IMR-90 (cell line): ENCODE results near the gene LFNG. TPM values are rescaled to one million over a fixed set of nuclear protein-coding genes. Genes with fewer than 3 reads are reported as not detected.

Experiments used
- ATAC-seq: fragments of 200-7000 bp; cut with Tn5 transposase; 2 replicates; pipeline ENCODE4 v1.9.1; 2020; ENCODE audit warnings: low read depth, mild to moderate bottlenecking, moderate library complexity
- BruUV-seq: library from RNA; stranded (reverse); fragments of 400-500 nt; replicated peaks from 2 replicates; lab custom pipeline; 2021; lab: Mats Ljungman, UMichigan
- CTCF ChIA-PET: fragments of 300-600 bp; formaldehyde crosslinking; extraction: SDS; loops from one replicate; lab custom pipeline; 2021; ENCODE audit warnings: antibody characterized with exemption; lab: Yijun Ruan, JAX
- POLR2A ChIA-PET: fragments of 300-600 bp; sonication (Branson Sonifier 250); formaldehyde crosslinking; loops from one replicate; lab custom pipeline; 2022; ENCODE audit warnings: antibody characterized with exemption; ENCODE audit not compliant: unreplicated experiment; lab: Charles Lee
- DNase-seq: peaks from one replicate; pipeline ENCODE4 v3.0.0; 2013
- H2AFZ ChIP-seq: replicated peaks from 2 replicates; pipeline ENCODE3; 2013; ENCODE audit warnings: low read length, mild to moderate bottlenecking; ENCODE audit not compliant: poor library complexity
- H2AK5ac ChIP-seq: 2 replicates; pipeline ENCODE4 v1.6.1; 2013; ENCODE audit warnings: low read depth, low read length, inconsistent platforms
- H2AK9ac ChIP-seq: replicated peaks from 2 replicates; pipeline ENCODE3; 2013; ENCODE audit warnings: mild to moderate bottlenecking, low read depth, low read length, moderate library complexity; ENCODE audit not compliant: poor library complexity
- H2BK120ac ChIP-seq: 2 replicates; pipeline ENCODE4 v1.6.1; 2013; ENCODE audit warnings: low read depth, low read length, inconsistent platforms
- H2BK15ac ChIP-seq: 3 replicates; pipeline ENCODE4 v1.6.1; 2013; ENCODE audit warnings: low read depth, low read length, inconsistent platforms
- H2BK20ac ChIP-seq: 2 replicates; pipeline ENCODE4 v1.6.1; 2013; ENCODE audit warnings: low read depth, mild to moderate bottlenecking, inconsistent platforms, low read length, moderate library complexity
- H2BK5ac ChIP-seq: 2 replicates; pipeline ENCODE4 v1.6.1; 2013; ENCODE audit warnings: mild to moderate bottlenecking, low read depth, low read length, inconsistent platforms; ENCODE audit not compliant: poor library complexity, severe bottlenecking
- H3K14ac ChIP-seq: replicated peaks from 2 replicates; pipeline ENCODE4 v1.6.1; 2013; ENCODE audit warnings: low read depth, low read length, inconsistent platforms
- H3K18ac ChIP-seq: 2 replicates; pipeline ENCODE4 v1.6.1; 2013; ENCODE audit warnings: low read depth, low read length, control low read depth
- H3K23ac ChIP-seq: 2 replicates; pipeline ENCODE4 v1.6.1; 2013; ENCODE audit warnings: low read depth, low read length, inconsistent platforms
- H3K27ac ChIP-seq: 2 replicates; pipeline ENCODE4 v1.5.1; 2013; ENCODE audit warnings: mild to moderate bottlenecking, control low read depth, low read length; ENCODE audit not compliant: insufficient read depth
- H3K27me3 ChIP-seq: 2 replicates; pipeline ENCODE4 v1.6.1; 2013; ENCODE audit warnings: low read length; ENCODE audit not compliant: control insufficient read depth, insufficient read depth
- H3K36me3 ChIP-seq: 2 replicates; pipeline ENCODE4 v1.6.1; 2013; ENCODE audit warnings: low read length, mixed read lengths; ENCODE audit not compliant: control insufficient read depth, insufficient read depth
- H3K4ac ChIP-seq: 2 replicates; pipeline ENCODE4 v1.6.1; 2013; ENCODE audit warnings: low read depth, low read length, inconsistent platforms
- H3K4me1 ChIP-seq: 2 replicates; pipeline ENCODE4 v1.6.1; 2013; ENCODE audit warnings: low read length, mixed read lengths; ENCODE audit not compliant: control insufficient read depth, insufficient read depth
- H3K4me2 ChIP-seq: 2 replicates; pipeline ENCODE4 v1.6.1; 2013; ENCODE audit warnings: low read depth, mild to moderate bottlenecking, control low read depth, low read length, moderate library complexity
- H3K4me3 ChIP-seq: 2 replicates; pipeline ENCODE4 v1.5.1; 2013; ENCODE audit warnings: low read depth, mild to moderate bottlenecking, control low read depth, low read length, moderate library complexity; ENCODE audit not compliant: insufficient read depth
- H3K56ac ChIP-seq: 2 replicates; pipeline ENCODE4 v1.6.1; 2013; ENCODE audit warnings: low read length, inconsistent platforms; ENCODE audit not compliant: insufficient read depth; ENCODE audit errors: extremely low read depth
- H3K79me1 ChIP-seq, 2 experiments: 2 replicates each; pipeline ENCODE4 v1.6.1; 2013; ENCODE audit warnings: low read length in 2 of 2, inconsistent platforms in 1 of 2, low read depth in 1 of 2
- H3K9ac ChIP-seq: 2 replicates; pipeline ENCODE4 v1.6.1; 2013; ENCODE audit warnings: low read depth, low read length, control low read depth
- H3K9me1 ChIP-seq: 2 replicates; pipeline ENCODE4 v1.6.1; 2013; ENCODE audit warnings: low read length, inconsistent platforms; ENCODE audit not compliant: insufficient read depth
- H3K9me3 ChIP-seq: 2 replicates; pipeline ENCODE4 v1.6.1; 2013; ENCODE audit warnings: low read length; ENCODE audit not compliant: control insufficient read depth, insufficient read depth
- H4K20me1 ChIP-seq: 2 replicates; pipeline ENCODE4 v1.6.1; 2013; ENCODE audit warnings: low read length, inconsistent platforms; ENCODE audit not compliant: insufficient read depth
- H4K5ac ChIP-seq: 2 replicates; pipeline ENCODE4 v1.6.1; 2013; ENCODE audit warnings: mild to moderate bottlenecking, low read depth, low read length, control low read depth
- H4K8ac ChIP-seq, 2 experiments: 2 replicates each; pipeline ENCODE4 v1.6.1; 2013; ENCODE audit warnings: low read depth in 2 of 2, low read length in 2 of 2, control low read depth in 1 of 2, inconsistent platforms in 1 of 2
- H4K91ac ChIP-seq: 2 replicates; pipeline ENCODE4 v1.6.1; 2013; ENCODE audit warnings: low read depth, low read length, inconsistent platforms; ENCODE audit not compliant: insufficient read depth
- MAFK ChIP-seq: IDR thresholded peaks from 2 replicates; pipeline ENCODE4 v1.6.1; 2012; ENCODE audit warnings: low read depth, low read length, improper control_type of control experiment
- RAD21 ChIP-seq: IDR thresholded peaks from 2 replicates; pipeline ENCODE4 v1.6.1; 2012; ENCODE audit warnings: low read length, improper control_type of control experiment
- RCOR1 ChIP-seq: IDR thresholded peaks from 2 replicates; pipeline ENCODE4 v1.6.1; 2012; ENCODE audit warnings: mild to moderate bottlenecking, low read length, improper control_type of control experiment; ENCODE audit not compliant: insufficient replicate concordance
- WGBS, 2 experiments: methylation state at CpG; one replicate each; pipeline versions ENCODE4 v1.1.5 to v1.1.7; 2013; ENCODE audit warnings: missing lambda C conversion rate in 2 of 2; ENCODE audit not compliant: insufficient read length in 1 of 2; ENCODE audit errors: extremely low coverage in 2 of 2; 5-methylcytosine and 5-hydroxymethylcytosine counted together
- dilution Hi-C: fragments of 300-500 bp; cut with HindIII; formaldehyde crosslinking; loops from one replicate; pipeline ENCODE4 v1.14.3; 2018; ENCODE audit warnings: low sequenced_read_pairs; ENCODE audit not compliant: unreplicated experiment
- in situ Hi-C: fragments of 300-500 bp; cut with MboI; formaldehyde crosslinking; loops from 3 replicates; pipeline ENCODE4 v1.14.3; 2019; ENCODE audit warnings: low sequenced_read_pairs, inconsistent platforms, mixed read lengths
- intact Hi-C: fragments of 100-400 bp; cut with micrococcal nuclease; formaldehyde crosslinking; loops from 2 replicates; pipeline ENCODE4 v1.10.0; 2022
- polyA plus RNA-seq, 3 experiments: library from polyadenylated mRNA; depleted of rRNA; stranded (reverse); fragments of >200 nt; gene quantifications; 2 replicates each; pipeline ENCODE4 v1.2.3, GENCODE V29; 2012; ENCODE audit warnings: low replicate concordance in 1 of 3
- total RNA-seq: library from RNA; depleted of rRNA; stranded (reverse); fragments of >200 nt; gene quantifications from 2 replicates; pipeline ENCODE4 v1.2.3, GENCODE V29; 2012
- TF ChIP-seq, protein P1 (sequence below): conservative IDR thresholded peaks from 2 replicates; pipeline ENCODE4 v1.5.1; 2012; ENCODE audit warnings: mild to moderate bottlenecking, low read depth, low read length, improper control_type of control experiment

LFNG gene
- total and polyA plus RNA-seq, 2 of the 4 experiments (the other 2 are of a cell fraction) = 1.8 to 5.1 TPM

DNA sequence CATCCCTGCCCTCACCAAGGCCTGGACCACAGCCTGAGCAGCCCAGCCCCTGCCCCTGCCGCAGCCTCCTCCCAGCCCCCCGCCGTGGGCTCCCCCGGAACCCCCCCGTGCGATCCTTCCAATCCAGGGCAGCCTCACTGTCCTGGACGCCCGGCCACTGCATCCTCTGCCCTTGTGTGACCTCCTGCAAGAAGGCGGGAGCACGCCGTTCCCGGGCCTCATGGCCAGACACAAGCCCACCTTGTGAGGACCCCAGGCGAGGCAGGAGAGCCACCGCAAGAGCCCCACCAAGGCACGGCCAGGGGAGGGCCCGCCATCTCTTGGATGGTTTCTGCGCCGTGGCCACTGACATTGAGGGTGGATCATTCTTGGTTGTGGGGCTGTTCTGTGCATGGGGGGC lies 7.8 kb upstream of the LFNG start:
- H3K18ac ChIP-seq = no peak overlapping the region
- no peak overlapping the region for H4K5ac ChIP-seq
- H3K27me3 ChIP-seq = peaks cover 1% of the 10 kb centered on the region; the same call in 1 of the 2 replicates
- no peak overlapping the region for H2BK5ac ChIP-seq
- BruUV-seq = no TSS peak
- H3K56ac ChIP-seq = no peak overlapping the region
- ChIA-PET POLR2A (no interaction called here), CTCF (no interaction called here)
- no peak overlapping the region for H2BK15ac ChIP-seq
- no peak overlapping the region for H3K27ac ChIP-seq
- H4K8ac ChIP-seq = no peak overlapping the region
- peaks cover 14% of the 10 kb centered on the region for H3K4me1 ChIP-seq
- H3K4me3 ChIP-seq = no peak overlapping the region
- H3K9me1 ChIP-seq = peaks cover 6% of the 10 kb centered on the region
- in situ Hi-C loops (no loop called here), dilution Hi-C loops (no loop called here), intact Hi-C loops (no loop called here)
- H3K4me2 ChIP-seq = no peak overlapping the region
- H3K36me3 ChIP-seq = no peaks in the 10 kb centered on the region
- no peak overlapping the region for H3K4ac ChIP-seq
- H4K20me1 ChIP-seq = no peaks in the 10 kb centered on the region
- H4K91ac ChIP-seq = no peak overlapping the region
- H3K23ac ChIP-seq = no peak overlapping the region
- no peak overlapping the region for H2BK20ac ChIP-seq
- DNase-seq = no peak
- no peak overlapping the region for H2BK120ac ChIP-seq
- 75% methylated on average over 13 of the region's 18 CpGs; no CpG with 5 or more reads in 1 of the 2 experiments for WGBS, 2 experiments
- no peak overlapping the region for H2AK5ac ChIP-seq
- ATAC-seq = no peak
- no peak overlapping the region for H2AK9ac ChIP-seq
- H3K9me3 ChIP-seq = no peaks in the 10 kb centered on the region
- no peak overlapping the region for H2AFZ ChIP-seq
- TF ChIP-seq, protein P1, sequence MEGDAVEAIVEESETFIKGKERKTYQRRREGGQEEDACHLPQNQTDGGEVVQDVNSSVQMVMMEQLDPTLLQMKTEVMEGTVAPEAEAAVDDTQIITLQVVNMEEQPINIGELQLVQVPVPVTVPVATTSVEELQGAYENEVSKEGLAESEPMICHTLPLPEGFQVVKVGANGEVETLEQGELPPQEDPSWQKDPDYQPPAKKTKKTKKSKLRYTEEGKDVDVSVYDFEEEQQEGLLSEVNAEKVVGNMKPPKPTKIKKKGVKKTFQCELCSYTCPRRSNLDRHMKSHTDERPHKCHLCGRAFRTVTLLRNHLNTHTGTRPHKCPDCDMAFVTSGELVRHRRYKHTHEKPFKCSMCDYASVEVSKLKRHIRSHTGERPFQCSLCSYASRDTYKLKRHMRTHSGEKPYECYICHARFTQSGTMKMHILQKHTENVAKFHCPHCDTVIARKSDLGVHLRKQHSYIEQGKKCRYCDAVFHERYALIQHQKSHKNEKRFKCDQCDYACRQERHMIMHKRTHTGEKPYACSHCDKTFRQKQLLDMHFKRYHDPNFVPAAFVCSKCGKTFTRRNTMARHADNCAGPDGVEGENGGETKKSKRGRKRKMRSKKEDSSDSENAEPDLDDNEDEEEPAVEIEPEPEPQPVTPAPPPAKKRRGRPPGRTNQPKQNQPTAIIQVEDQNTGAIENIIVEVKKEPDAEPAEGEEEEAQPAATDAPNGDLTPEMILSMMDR = no peak
- TF ChIP-seq RCOR1 = no peak
- no peak for TF ChIP-seq MAFK
- no peak for TF ChIP-seq RAD21
- H3K9ac ChIP-seq = no peak overlapping the region
- H3K79me1 ChIP-seq = no peaks in the 10 kb centered on the region
- no peak overlapping the region for H3K14ac ChIP-seq
